ENCODE results near the gene GLTPD2.
"Not testable (repeated sequence)": the region's sequence is repeated elsewhere in the genome, so short reads cannot be mapped to it uniquely, and the experiment has no call there.

The GLTPD2 gene

DNA sequence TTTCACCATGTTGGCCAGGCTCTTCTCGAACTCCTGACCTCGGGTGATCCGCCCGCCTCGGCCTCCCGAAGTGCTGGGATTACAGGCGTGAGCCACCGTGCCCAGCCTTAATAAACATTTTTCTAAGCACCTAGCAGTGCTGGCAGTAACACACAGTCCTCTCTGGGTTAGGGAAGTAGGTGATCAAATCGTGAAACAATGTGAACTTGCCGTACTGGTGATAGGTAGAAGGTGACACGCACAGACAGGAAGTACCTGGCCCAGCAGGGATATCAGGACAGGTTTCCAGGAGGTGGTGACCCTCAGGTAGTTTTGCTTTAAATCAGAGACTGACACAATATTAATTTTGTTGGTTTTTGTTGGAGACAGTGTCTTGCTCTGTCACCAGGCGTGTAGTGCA, 22.7 kb downstream of the GLTPD2 start:
- no peak for DNase-seq

- no peak for DNase-seq
Measured at GRCh38 chr17:4812690-4813089, 23.9 kb downstream of the GLTPD2 start.

DNA sequence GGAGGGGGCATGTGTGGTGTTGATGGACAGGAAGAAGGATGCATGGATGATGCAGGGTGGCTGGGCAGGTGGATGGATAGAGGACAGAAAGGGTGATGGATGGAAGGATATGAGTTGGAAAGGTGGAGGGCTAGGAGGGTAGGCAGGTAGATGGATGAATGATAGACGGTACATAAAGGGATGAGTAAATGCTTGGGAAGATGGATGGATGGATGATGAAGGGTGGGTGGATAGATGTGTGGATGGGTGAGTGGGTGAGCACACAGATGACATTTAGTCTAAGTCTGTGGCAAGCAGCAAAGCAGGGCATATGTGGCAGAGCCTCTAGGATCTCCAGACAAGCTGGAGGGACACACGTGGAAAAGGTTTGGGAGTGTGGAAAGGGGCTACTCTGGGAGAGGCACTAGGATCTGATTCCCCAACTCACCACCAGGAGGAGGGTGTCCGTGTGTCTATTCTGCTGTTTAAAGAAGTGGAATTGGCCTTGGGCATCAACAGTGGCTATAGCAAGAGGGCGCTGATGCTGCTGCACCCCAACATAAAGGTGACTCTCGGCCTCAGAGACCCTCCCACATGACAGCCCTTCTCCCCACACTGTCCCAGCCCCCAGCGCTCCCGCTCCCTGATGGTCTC, 26.4 kb downstream of the GLTPD2 start:
- no peak for DNase-seq

GRCh38 chr17:4816826-4817225, 28.1 kb downstream of the GLTPD2 start:
- no peak for DNase-seq

- DNase-seq, result no peak
Measured at GRCh38 chr17:4818276-4818675, 29.5 kb downstream of the GLTPD2 start.

GRCh38 chr17:4822835-4823234, 34.1 kb downstream of the GLTPD2 start:
- no peak for DNase-seq

DNA sequence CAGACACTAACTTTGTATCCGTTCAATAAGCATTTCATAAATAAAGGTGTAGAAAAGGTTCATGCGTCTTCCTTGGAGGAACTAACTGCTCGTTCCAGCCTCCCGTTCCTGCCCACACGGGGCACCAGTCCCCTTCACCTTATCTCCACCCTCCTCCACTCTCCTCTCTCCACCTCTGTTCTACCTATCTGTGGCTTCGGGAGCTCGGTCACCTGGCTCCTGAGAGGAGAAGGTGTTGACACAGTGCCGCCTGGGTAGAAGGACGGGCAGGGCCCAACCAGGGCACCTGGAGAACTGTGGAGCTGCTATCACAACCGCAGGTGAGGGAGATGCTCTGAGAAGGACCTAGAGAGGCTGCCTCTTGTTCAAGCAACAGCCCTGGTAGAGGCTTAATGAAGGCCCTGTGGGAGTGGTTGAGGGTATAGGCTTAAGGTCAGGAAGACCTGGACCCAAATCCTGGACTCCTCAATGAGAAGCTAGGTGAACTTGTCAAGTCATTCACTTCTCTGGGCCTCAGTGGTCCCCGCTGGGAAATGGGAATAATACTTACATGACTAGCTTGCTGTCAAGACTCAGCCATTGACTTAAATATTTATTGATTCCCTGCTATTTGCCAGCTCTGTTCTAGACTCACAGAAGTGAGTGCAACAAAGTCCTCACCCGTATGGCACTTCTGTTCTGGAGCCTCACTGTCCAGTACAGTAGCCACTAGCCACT, 34.8 kb downstream of the GLTPD2 start:
- no peak for DNase-seq

DNA sequence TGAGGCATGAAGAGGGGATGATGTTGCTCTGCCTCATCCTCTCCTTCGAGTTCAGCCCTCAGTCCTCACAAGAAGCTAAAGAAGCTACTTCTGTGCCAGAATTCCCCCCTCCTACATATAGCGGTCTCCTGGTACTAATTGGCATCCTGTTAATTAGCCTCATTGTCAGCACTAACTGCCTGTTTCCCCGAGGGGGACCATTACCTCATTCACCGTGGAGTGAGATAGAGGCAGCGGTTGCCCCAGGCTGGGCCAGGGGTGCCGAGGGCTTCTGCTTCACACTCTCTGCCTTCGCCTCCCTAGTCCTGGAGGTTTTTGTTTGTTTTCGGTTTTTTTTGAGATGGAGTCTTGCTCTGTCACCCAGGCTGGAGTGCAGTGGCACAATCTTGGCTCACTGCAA, 38.6 kb downstream of the GLTPD2 start:
- DNase-seq, result no peak

DNA sequence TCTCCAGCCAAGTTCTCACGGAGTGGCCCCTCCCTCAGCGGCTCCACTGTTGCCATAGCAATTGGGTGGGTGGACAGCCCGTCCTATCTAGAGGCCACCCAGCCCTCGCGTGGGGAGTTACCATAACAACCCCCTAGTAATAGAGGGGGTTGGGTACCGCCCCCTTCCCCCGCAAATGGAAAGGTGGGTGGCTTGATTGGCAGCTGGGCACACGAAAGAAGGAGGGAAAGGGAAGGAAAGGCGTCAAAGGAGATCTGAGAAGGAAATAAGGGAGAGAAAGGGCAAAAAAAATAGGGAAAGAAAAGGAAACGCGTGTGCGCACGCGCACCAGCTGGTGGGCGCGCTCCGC, 44.0 kb downstream of the GLTPD2 start:
- not testable (repeated sequence) for DNase-seq

DNA sequence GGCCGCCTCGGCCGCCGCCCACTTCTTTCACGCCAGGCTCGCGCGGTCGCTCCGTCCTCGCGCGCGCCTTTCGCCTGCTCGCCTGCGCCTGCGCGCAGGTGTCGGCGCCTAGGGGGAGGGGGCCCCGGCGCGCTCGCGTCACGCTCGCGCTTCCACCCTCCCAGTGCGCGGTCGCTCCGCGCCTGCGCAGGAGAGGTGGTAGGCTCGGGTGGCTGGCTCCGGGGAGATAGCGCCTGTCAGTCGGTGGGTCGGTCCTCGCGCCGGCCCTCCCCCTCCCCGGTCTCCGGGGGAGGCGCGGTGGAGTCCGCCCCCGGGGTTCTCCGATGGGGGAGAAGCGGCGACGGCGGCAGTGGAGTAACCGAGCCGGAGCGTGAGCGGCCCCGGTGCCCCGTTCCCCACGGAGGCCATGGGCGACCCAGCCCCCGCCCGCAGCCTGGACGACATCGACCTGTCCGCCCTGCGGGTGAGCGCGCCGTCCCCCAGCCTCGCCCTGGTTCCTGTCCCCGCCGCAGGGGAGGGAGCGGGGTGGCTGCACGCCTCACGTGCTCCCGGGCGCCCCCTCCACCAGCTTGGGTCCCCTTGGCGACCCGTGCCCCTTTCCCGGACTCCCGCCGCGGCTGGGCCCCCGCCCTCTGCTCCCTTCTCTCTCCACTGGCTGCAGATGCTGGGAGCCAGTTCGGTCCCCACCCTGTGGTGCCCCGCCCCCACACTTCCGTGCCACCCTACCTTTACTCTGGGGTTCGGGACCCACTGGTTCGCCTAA, 44.6 kb downstream of the GLTPD2 start, which contains the start of gene MINK1:
TSS of gene MINK1 (plus strand) at position 163 of the 763 bp plus-strand sequence. CDS start at position 407, 244 bp downstream.
- DNase-seq, result peak; percentile 88

GRCh38 chr17:4833941-4834680, 45.3 kb downstream of the GLTPD2 start:
- peak; percentile 1 for DNase-seq

DNA sequence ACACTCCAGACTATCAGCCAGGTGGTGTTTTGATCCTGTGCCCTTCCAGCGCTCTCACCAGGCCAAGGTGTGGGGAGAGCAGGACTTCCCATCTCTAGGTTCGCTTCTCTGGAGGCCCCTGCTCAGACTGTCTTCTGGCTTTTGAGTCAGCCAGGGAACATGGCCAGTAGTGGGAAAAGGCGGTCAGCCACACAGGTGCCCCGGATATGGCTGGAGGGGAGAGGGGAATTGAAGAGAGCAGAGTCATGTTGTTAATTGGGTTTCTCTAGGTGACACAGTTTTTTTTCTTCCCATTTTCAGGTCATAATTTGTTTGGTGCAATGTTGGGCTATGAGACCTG, 45.9 kb downstream of the GLTPD2 start:
- DNase-seq, result no peak

- no peak for DNase-seq
Measured at GRCh38 chr17:4836221-4836620, 47.5 kb downstream of the GLTPD2 start.

- DNase-seq, result no peak
Measured at GRCh38 chr17:4837471-4838308, 48.9 kb downstream of the GLTPD2 start.

- no peak for DNase-seq
Measured at GRCh38 chr17:4838309-4838785, 49.6 kb downstream of the GLTPD2 start.

DNA sequence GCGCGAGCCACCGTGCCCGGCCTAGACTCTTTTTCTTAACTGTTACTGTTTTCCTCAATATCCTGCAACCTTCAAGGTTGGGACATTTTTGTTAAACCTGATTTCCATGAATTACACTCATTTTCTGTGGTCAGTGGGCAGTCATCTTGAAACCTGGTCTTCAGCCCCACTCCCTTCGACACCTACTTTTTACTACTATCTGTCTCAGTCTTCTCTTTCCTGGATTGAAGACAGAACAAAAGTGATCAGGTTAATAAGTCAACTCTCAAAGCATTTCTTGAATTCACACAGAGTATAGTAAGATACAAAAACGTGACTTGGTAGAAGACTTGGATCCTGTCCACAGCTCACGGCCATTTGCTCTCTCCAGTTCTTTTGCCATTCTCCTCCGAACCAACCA, 50.5 kb downstream of the GLTPD2 start:
- DNase-seq, result no peak

All from activated effector memory CD4-positive, alpha-beta T cell treated with Interleukin-2 at 50 U/mL for 16 hours (primary cell).